IPS-11a (cell line): ENCODE results near the gene SMCHD1.

ENCODE experiments used
- H3K4me3 ChIP-seq: one replicate; pipeline ENCODE4 v1.5.1; 2013; ENCODE audit warnings: low read depth, low read length, control low read depth

SMCHD1 gene

GRCh38 chr18:2655178-2655953 lies at the start of gene SMCHD1:
Gene SMCHD1, plus strand, starts transcription at chr18:2655726. Its CDS starts 350 bp downstream, at chr18:2656076.
- H3K4me3 ChIP-seq = peak within 1 kb of the TSS; percentile 90

GRCh38 chr18:2606335-2606734 lies 49.2 kb upstream of the SMCHD1 start:
- H3K4me3 ChIP-seq = no peak overlapping the region

GRCh38 chr18:2609604-2610003 lies 45.9 kb upstream of the SMCHD1 start:
- no peak overlapping the region for H3K4me3 ChIP-seq

GRCh38 chr18:2610549-2610948 lies 45.0 kb upstream of the SMCHD1 start:
- no peak overlapping the region for H3K4me3 ChIP-seq

- H3K4me3 ChIP-seq = no peak overlapping the region
These were observed 42.5 kb upstream of the SMCHD1 start for GRCh38 chr18:2612996-2613395.

- no peak overlapping the region for H3K4me3 ChIP-seq
These were observed 38.0 kb upstream of the SMCHD1 start for GRCh38 chr18:2617401-2617998.

GRCh38 chr18:2618009-2618408 lies 37.5 kb upstream of the SMCHD1 start:
- no peak overlapping the region for H3K4me3 ChIP-seq

- H3K4me3 ChIP-seq = no peak overlapping the region
These were observed 30.3 kb upstream of the SMCHD1 start for GRCh38 chr18:2625217-2625616.

- no peak overlapping the region for H3K4me3 ChIP-seq
These were observed 27.7 kb upstream of the SMCHD1 start for GRCh38 chr18:2627821-2628276.

- H3K4me3 ChIP-seq = no peak overlapping the region
These were observed 26.5 kb upstream of the SMCHD1 start for GRCh38 chr18:2629003-2629402.

GRCh38 chr18:2635586-2635985 lies 19.9 kb upstream of the SMCHD1 start:
- no peak overlapping the region for H3K4me3 ChIP-seq

- H3K4me3 ChIP-seq = no peak overlapping the region
These were observed 19.3 kb upstream of the SMCHD1 start for GRCh38 chr18:2636126-2636631.

- no peak overlapping the region for H3K4me3 ChIP-seq
These were observed 13.9 kb upstream of the SMCHD1 start for GRCh38 chr18:2641638-2642037.

GRCh38 chr18:2642771-2643170 lies 12.8 kb upstream of the SMCHD1 start:
- no peak overlapping the region for H3K4me3 ChIP-seq

GRCh38 chr18:2644535-2644934 lies 11.0 kb upstream of the SMCHD1 start:
- no peak overlapping the region for H3K4me3 ChIP-seq

- no peak overlapping the region for H3K4me3 ChIP-seq
These were observed 3.5 kb upstream of the SMCHD1 start for GRCh38 chr18:2651981-2652380.

- H3K4me3 ChIP-seq = no peak overlapping the region
These were observed 2.1 kb upstream of the SMCHD1 start for GRCh38 chr18:2653467-2653866.

- H3K4me3 ChIP-seq = peak overlapping the region; percentile 90
These were observed 1.2 kb upstream of the SMCHD1 start for GRCh38 chr18:2654169-2654927.

GRCh38 chr18:2654928-2655177 lies 673 bp upstream of the SMCHD1 start:
- H3K4me3 ChIP-seq = peak overlapping the region; percentile 90

GRCh38 chr18:2655954-2656236 lies 369 bp downstream of the SMCHD1 start:
- peak overlapping the region; percentile 90 for H3K4me3 ChIP-seq

GRCh38 chr18:2656237-2656980 lies 883 bp downstream of the SMCHD1 start:
- peak overlapping the region; percentile 90 for H3K4me3 ChIP-seq
